ENCODE measurements around the gene BRAT1.

DNA sequence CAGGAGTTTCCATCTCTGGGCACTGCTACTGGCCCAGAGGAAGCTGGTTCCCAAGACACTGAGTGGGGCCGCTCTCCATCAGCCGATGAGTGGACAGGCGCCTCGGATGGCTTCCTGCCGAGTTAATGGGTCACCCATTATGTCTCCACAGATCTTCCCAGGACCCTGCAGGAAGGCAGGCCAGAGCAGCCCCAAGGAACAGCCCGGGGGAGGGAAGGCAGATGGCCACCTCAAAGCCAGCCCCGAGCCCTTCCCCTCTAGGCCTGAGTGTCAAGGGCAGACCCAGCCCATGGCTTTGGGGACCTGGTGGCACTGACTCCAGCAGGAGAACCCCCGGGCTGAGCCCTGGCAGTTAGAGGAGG is 39.1 kb downstream of the BRAT1 start:
- TF ChIP-seq EZH2 (IDR thresholded peaks at IDR 0.05; ENCODE audit: borderline replicate concordance, low read length): no peak
- TF ChIP-seq, protein P1, sequence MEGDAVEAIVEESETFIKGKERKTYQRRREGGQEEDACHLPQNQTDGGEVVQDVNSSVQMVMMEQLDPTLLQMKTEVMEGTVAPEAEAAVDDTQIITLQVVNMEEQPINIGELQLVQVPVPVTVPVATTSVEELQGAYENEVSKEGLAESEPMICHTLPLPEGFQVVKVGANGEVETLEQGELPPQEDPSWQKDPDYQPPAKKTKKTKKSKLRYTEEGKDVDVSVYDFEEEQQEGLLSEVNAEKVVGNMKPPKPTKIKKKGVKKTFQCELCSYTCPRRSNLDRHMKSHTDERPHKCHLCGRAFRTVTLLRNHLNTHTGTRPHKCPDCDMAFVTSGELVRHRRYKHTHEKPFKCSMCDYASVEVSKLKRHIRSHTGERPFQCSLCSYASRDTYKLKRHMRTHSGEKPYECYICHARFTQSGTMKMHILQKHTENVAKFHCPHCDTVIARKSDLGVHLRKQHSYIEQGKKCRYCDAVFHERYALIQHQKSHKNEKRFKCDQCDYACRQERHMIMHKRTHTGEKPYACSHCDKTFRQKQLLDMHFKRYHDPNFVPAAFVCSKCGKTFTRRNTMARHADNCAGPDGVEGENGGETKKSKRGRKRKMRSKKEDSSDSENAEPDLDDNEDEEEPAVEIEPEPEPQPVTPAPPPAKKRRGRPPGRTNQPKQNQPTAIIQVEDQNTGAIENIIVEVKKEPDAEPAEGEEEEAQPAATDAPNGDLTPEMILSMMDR (IDR thresholded peaks at IDR 0.05; ENCODE audit: low read length): no peak
